ENCODE results near the gene KLHL36.

KLHL36 gene

DNA sequence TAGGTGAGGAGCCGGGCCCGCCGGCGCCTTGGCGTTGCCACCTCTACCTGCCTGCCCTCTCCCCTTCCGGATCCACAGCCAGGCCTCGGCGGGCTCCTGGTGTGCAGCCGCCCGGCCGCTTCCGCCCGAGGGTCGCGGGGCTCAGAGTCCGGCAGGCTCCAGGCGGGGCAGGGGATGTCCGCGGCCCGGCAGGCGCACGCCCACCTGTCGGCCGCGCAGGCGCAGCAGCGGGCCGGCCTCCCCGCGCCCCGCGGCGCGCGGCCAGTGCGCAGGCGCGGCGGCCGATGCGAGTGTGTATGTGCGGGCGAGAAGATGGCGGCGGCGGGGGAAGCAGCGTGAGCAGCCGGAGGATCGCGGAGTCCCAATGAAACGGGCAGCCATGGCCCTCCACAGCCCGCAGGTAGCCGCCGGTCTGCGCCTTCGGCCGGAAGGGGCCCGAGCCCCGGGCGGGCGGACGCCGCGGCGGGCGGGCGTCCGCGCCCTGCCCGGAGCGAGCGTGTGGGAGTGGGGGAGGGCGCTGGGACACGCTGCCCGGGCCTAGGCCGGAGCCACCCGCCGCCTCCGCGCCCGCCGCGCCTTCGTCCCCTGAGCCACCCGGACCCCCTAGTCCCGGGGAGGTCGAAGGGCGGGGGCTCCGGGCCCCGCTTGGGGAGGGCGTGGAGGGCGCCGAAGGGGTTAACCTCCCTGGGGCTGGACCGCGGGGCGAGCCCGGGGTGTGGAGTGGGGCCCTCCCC is 51.6 kb downstream of the KLHL36 start, which contains the start of gene USP10:
Gene USP10, plus strand, starts transcription at position 289 of the 734 bp plus-strand sequence. Its CDS starts 91 bp downstream, at position 380.
- FAIRE-seq, result no peak

DNA sequence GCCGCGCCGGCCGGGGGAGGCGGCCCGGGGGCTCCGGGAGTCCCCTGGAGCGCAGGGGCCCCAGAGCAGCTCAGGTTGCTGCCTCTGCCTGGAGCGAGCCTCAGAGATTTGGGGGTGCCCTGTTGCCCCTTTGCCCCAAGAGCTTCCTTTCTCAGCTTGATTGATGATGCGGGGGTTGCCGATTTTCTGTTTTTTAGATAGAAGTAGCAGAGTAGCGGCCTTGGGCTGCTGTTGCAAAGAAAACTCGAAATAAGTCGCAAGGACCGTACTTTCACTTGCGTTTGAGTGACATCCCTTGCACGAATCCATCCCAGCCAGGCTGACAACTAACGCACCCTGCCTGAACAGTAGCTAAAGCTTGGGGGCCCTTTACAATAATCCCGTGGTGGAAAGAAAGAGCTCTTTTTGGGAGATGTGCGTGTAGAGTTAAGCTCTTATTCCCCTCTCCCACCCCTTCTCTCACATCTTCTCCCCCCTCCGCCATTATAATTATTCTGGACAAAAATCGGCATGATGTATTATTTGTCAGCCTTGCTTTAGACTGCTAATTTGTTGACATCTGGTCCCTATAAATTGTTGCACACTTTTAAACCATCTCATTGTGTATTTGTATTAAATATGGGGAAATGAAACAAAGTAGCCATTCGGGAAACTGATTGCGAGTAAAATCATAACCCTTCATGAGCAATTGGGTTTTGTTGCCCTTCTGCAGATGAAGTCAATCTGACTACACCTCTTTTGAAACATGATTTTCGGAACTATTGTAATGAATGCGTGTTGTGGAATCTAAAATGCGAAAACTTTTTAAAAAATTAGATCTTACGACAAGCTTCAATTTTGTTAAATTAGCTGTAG is 52.4 kb downstream of the KLHL36 start:
- FAIRE-seq, result no peak

DNA sequence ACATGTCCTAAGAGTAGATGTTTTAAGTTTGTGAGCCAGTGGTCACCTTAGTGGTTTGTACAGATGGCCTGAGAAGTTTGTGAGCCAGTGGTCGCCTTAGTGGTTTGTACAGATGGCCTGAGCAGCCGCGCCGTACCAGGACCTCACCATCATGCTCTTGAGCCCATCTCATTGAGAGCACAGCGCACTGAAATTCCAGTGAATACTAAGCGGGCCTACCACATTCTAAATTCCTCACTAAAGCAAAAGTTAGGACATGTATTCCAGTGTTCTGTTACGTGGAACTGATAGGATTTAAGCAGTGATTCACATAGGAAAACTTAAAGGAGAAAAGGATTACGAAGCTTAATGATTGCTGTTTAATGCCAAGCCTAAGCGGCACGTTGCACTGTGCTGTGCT is 55.4 kb downstream of the KLHL36 start:
- no peak for FAIRE-seq

DNA sequence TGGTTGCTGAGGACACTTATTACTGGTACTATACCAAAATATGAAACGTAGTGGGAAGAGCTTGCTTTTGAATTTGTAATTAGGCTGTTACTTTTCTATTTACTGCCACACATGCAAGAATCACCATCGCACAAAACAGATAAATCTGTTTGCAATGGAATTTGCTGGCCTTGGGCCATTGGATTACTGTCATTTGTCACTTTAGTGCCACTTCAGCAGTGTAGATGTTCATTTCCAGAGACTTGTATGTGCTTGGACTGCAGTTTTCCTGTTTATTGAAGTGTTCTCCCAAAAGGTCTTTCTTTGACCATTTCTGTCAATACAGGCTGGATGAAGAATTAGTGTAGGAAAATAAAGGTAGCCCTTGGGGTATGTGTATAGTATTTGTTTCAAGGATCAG is 55.9 kb downstream of the KLHL36 start:
- no peak for FAIRE-seq

DNA sequence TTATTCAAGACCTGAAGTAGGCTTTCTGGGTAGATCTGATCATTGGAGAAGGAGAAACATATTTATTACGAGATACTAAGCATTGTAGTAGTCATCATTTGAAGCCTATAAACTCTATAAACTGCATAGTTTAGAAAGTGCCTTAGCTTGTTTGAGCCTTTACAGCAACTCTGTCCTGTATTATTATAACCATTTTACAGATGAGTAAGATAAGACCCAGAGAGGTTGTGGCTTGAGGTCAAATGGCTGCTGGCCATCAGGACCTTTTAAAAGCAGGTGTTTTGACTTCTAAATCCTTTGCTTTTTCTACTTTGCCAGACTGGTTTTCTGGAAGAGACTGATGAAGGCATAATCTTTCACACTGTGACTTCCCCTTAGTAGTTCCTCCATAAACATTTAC is 58.5 kb downstream of the KLHL36 start:
- FAIRE-seq, result no peak

- FAIRE-seq, result no peak
Observed at GRCh38 chr16:84709609-84710008, 61.3 kb downstream of the KLHL36 start.

GRCh38 chr16:84710686-84711085 is 62.4 kb downstream of the KLHL36 start:
- no peak for FAIRE-seq
